Measurements from ENCODE around the gene ALDH8A1. TPM values are rescaled to one million over a fixed set of nuclear protein-coding genes. Genes with fewer than 3 reads are reported as not detected.

Gene ALDH8A1
- total RNA-seq, 2 experiments from 2014 or later, result not detected

DNA sequence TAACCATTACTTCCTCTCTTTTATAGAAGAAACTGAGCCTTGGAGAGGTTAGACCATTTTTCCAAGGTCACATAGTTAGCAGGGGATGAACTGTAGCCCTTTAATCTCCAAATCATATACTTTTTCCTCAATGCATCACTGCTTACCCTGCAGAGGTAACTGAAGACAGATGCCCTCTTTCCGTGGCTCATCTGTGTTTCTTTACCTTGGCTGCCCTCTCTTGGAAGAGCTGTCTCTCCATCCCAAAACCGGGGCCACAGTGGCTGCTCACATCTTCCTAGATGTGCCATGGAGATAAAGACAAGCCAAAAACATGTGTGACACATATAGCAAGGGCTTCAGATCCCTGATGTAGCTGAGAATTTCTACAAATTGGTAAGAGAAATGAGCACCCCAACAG, 581 bp upstream of the ALDH8A1 start:
- no TSS peak for BruUV-seq (replicated peaks)
- Histone ChIP-seq H3K4me1 (ENCODE audit: insufficient read depth, low read length, poor library complexity, severe bottlenecking) (no peaks in the 10 kb centered on the region), H3K9me3 (ENCODE audit: low read length) (peaks cover 6% of the 10 kb centered on the region; the same call in 1 of the 2 replicates), H3K36me3 (ENCODE audit: insufficient read depth, low read length) (no peaks in the 10 kb centered on the region), H4K20me1 (ENCODE audit: insufficient read depth, low read length) (no peaks in the 10 kb centered on the region), H3K79me2 (ENCODE audit: insufficient read depth, low read depth, low read length) (no peaks in the 10 kb centered on the region), H3K27ac (ENCODE audit: low read depth, low read length, poor library complexity, severe bottlenecking) (no peak overlapping the region), H3K4me2 (ENCODE audit: low read length) (no peak overlapping the region), H3K9me2 (ENCODE audit: insufficient read depth, low read length) (no peaks in the 10 kb centered on the region), H3K4me3 (ENCODE audit: low read depth, low read length, poor library complexity, severe bottlenecking) (no peak overlapping the region), H2AFZ (ENCODE audit: low read length) (no peak overlapping the region)
- intact Hi-C loops (cut with micrococcal nuclease; ENCODE audit: unreplicated experiment), result no loop called here
- ChIA-PET CTCF (ENCODE audit: unreplicated experiment) (no interaction called here), POLR2A (interaction anchor here (0.6 kb wide), 2 partner anchors 21 to 996 kb away, joined by 3 to 4 read pairs; no protein-coding TSS in a partner anchor)
- TF ChIP-seq EZH2phosphoT487 (IDR thresholded peaks at IDR 0.05; ENCODE audit: borderline replicate concordance, low read depth, low read length), result no peak
- TF ChIP-seq CTCF (conservative IDR thresholded peaks at IDR 0.05; ENCODE audit: low read length), result peak; percentile 40; the same call in 1 of the 2 replicates
- DNase-seq (ENCODE audit: low spot score), result peak; percentile 11

DNA sequence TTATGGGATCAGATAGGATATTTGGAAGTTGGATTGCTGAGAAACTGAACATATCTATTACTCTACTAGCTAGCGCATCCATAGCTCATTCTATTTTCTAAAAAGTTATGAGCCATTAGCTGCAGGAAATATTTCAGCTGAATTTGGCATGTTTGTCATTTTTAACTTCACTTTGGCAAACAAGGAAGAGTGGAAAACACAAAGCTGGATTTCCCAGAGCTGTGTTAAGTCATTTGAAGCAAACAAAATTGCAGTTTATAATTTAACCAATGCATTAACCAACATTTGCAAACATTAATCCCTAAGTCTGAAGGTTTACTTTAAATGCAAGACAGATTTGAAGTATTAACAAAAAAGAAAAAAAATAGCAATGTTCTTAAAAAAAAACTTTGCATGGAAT, 1.2 kb downstream of the ALDH8A1 start:
- CTCF ChIA-PET (ENCODE audit: unreplicated experiment), result no interaction called here
- no peaks in the 10 kb centered on the region for H3K9me2 ChIP-seq (ENCODE audit: insufficient read depth, low read length)
- no peaks in the 10 kb centered on the region for H3K79me2 ChIP-seq (ENCODE audit: insufficient read depth, low read depth, low read length)
- no peak overlapping the region for H2AFZ ChIP-seq (ENCODE audit: low read length)
- no peaks in the 10 kb centered on the region for H3K4me1 ChIP-seq (ENCODE audit: insufficient read depth, low read length, poor library complexity, severe bottlenecking)
- intact Hi-C loops (cut with micrococcal nuclease; ENCODE audit: unreplicated experiment), result no loop called here
- no peaks in the 10 kb centered on the region for H4K20me1 ChIP-seq (ENCODE audit: insufficient read depth, low read length)
- no peak for TF ChIP-seq EZH2phosphoT487 (IDR thresholded peaks at IDR 0.05; ENCODE audit: borderline replicate concordance, low read depth, low read length)
- no peak for TF ChIP-seq CTCF (conservative IDR thresholded peaks at IDR 0.05; ENCODE audit: low read length)
- POLR2A ChIA-PET, result no interaction called here
- no peaks in the 10 kb centered on the region for H3K36me3 ChIP-seq (ENCODE audit: insufficient read depth, low read length)
- peaks cover 6% of the 10 kb centered on the region; the same call in 1 of the 2 replicates for H3K9me3 ChIP-seq (ENCODE audit: low read length)
- H3K4me2 ChIP-seq (ENCODE audit: low read length), result no peak overlapping the region
- no TSS peak for BruUV-seq (replicated peaks)
- H3K27ac ChIP-seq (ENCODE audit: low read depth, low read length, poor library complexity, severe bottlenecking), result no peak overlapping the region
- no peak overlapping the region for H3K4me3 ChIP-seq (ENCODE audit: low read depth, low read length, poor library complexity, severe bottlenecking)
- DNase-seq (ENCODE audit: low spot score), result no peak

- H3K4me2 ChIP-seq (ENCODE audit: low read length), result no peak overlapping the region
- CTCF ChIA-PET (ENCODE audit: unreplicated experiment), result no interaction called here
- no peak overlapping the region for H3K27ac ChIP-seq (ENCODE audit: low read depth, low read length, poor library complexity, severe bottlenecking)
- H2AFZ ChIP-seq (ENCODE audit: low read length), result no peak overlapping the region
- TF ChIP-seq CTCF (conservative IDR thresholded peaks at IDR 0.05; ENCODE audit: low read length) (no peak), EZH2phosphoT487 (IDR thresholded peaks at IDR 0.05; ENCODE audit: borderline replicate concordance, low read depth, low read length) (no peak)
- peaks cover 6% of the 10 kb centered on the region; the same call in 1 of the 2 replicates for H3K9me3 ChIP-seq (ENCODE audit: low read length)
- no peak for DNase-seq (ENCODE audit: low spot score)
- no peaks in the 10 kb centered on the region for H3K9me2 ChIP-seq (ENCODE audit: insufficient read depth, low read length)
- BruUV-seq (replicated peaks), result no TSS peak
- POLR2A ChIA-PET, result no interaction called here
- H3K4me3 ChIP-seq (ENCODE audit: low read depth, low read length, poor library complexity, severe bottlenecking), result no peak overlapping the region
- intact Hi-C loops (cut with micrococcal nuclease; ENCODE audit: unreplicated experiment), result no loop called here
- no peaks in the 10 kb centered on the region for H3K4me1 ChIP-seq (ENCODE audit: insufficient read depth, low read length, poor library complexity, severe bottlenecking)
- no peaks in the 10 kb centered on the region for H3K36me3 ChIP-seq (ENCODE audit: insufficient read depth, low read length)
- no peaks in the 10 kb centered on the region for H4K20me1 ChIP-seq (ENCODE audit: insufficient read depth, low read length)
- H3K79me2 ChIP-seq (ENCODE audit: insufficient read depth, low read depth, low read length), result no peaks in the 10 kb centered on the region
These were observed 1.8 kb downstream of the ALDH8A1 start for GRCh38 chr6:134948142-134948541.

All from OCI-LY7 (cell line).